Sigmoid colon (tissue), 4 donors: Measurements from ENCODE around the gene QTRT2.

ENCODE experiments used
- POLR2A ChIP-seq, 2 donors: fragments of 450-650 bp; IDR thresholded peaks; one replicate each; pipeline ENCODE4 v1.6.1; 2016; ENCODE audit warnings: antibody characterized with exemption in 2 of 2, mild to moderate bottlenecking in 2 of 2, moderate library complexity in 2 of 2
- POLR2AphosphoS5 ChIP-seq, 4 donors: sonication (generic); formaldehyde crosslinking; IDR thresholded peaks; one replicate each; pipeline ENCODE4 v1.6.1; 2017; ENCODE audit warnings: antibody characterized with exemption in 4 of 4
- TF ChIP-seq, protein P1 (sequence below), 4 experiments: fragments of 450-650 bp in 3 of 4; fragments of 200-600 bp in 1 of 4; IDR thresholded peaks; one replicate each; pipeline ENCODE4 v1.5.1; 2016 to 2019; ENCODE audit warnings: antibody characterized with exemption in 4 of 4, mild to moderate bottlenecking in 3 of 4, moderate library complexity in 2 of 4

DNA sequence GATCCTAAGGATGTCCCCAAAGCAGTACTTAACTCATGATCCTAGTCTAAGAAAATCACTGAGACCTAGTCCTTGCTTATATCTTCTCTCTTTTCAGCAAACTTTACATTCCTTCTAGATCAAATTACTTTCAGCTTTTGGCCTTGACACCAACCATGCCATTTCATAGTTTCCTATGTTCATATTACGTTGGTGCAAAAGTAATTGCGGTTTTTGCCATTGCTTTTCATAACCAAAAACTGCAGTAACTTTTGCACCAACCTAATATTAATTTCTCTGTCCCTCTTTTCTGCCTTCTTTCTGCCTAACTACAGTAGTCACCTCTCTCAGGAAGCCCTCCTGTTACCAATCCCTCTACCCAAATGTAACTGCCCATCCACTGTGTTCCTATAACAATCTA is 37.1 kb upstream of the QTRT2 start:
- TF ChIP-seq, protein P1, sequence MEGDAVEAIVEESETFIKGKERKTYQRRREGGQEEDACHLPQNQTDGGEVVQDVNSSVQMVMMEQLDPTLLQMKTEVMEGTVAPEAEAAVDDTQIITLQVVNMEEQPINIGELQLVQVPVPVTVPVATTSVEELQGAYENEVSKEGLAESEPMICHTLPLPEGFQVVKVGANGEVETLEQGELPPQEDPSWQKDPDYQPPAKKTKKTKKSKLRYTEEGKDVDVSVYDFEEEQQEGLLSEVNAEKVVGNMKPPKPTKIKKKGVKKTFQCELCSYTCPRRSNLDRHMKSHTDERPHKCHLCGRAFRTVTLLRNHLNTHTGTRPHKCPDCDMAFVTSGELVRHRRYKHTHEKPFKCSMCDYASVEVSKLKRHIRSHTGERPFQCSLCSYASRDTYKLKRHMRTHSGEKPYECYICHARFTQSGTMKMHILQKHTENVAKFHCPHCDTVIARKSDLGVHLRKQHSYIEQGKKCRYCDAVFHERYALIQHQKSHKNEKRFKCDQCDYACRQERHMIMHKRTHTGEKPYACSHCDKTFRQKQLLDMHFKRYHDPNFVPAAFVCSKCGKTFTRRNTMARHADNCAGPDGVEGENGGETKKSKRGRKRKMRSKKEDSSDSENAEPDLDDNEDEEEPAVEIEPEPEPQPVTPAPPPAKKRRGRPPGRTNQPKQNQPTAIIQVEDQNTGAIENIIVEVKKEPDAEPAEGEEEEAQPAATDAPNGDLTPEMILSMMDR (IDR thresholded peaks at IDR 0.05): no peak
- TF ChIP-seq POLR2A (IDR thresholded peaks at IDR 0.05): no peak
- no peak for TF ChIP-seq POLR2AphosphoS5 (IDR thresholded peaks at IDR 0.05)
